K562 (cell line): ENCODE measurements around the gene FHDC1. TPM values are rescaled to one million over a fixed set of nuclear protein-coding genes. Genes with fewer than 3 reads are reported as not detected.
A peak's percentile ranks its signal among the peaks of the same experiment; 100 is the strongest.

Experiments used
- ATAC-seq: fragments of 200-7000 bp; cut with Tn5 transposase; 3 replicates; pipeline ENCODE4 v1.9.1; 2020; ENCODE audit warnings: moderate library complexity
- BruUV-seq: library from RNA; stranded (reverse); fragments of 400-500 nt; replicated peaks from 2 replicates; lab custom pipeline; 2021; lab: Mats Ljungman, UMichigan
- CTCF ChIA-PET: fragments of 300-600 bp; formaldehyde crosslinking; extraction: SDS; loops from one replicate; lab custom pipeline; 2021; ENCODE audit warnings: low intra/inter-chr PET ratio; lab: Yijun Ruan, JAX
- POLR2A ChIA-PET: fragments of 300-600, 350-650 bp; sonication (Branson Sonifier 250); formaldehyde crosslinking; extraction: SDS; loops from one replicate; lab custom pipeline; 2021; ENCODE audit warnings: antibody characterized with exemption, inconsistent platforms; lab: Yijun Ruan, JAX
- DNase-seq, 4 experiments: peaks; one replicate each; pipeline versions ENCODE4 v3.0.0 to v3.0.0-alpha.2; 2011 to 2018; ENCODE audit warnings: low spot score in 3 of 4, mixed read lengths in 3 of 4; ENCODE audit errors: extremely low read depth in 1 of 4
- FAIRE-seq: peaks from 2 replicates; lab custom pipeline; 2011; peaks lifted over from hg19 to GRCh38; lab: Jason Lieb, UNC
- H2AFZ ChIP-seq: 2 replicates; pipeline ENCODE4 v1.6.0; 2011; ENCODE audit warnings: low read depth, low read length, control low read depth, inconsistent platforms
- H3K27ac ChIP-seq: fragments of 200-600 bp; 3 replicates; pipeline ENCODE4 v1.8.0; 2011; ENCODE audit warnings: low read depth, mild to moderate bottlenecking, control low read depth, inconsistent platforms, low read length, moderate library complexity, mixed read lengths; ENCODE audit errors: extremely low read depth
- H3K27me3 ChIP-seq, 2 experiments: fragments of 300-600 bp in 1 of 2; 2 replicates in 1 of 2; 3 replicates in 1 of 2; pipeline versions ENCODE4 v1.6.0 to v1.8.0; 2011; ENCODE audit warnings: inconsistent platforms in 2 of 2, low read length in 2 of 2, mild to moderate bottlenecking in 1 of 2, mixed read lengths in 1 of 2, moderate library complexity in 1 of 2; ENCODE audit not compliant: control insufficient read depth in 2 of 2, insufficient read depth in 2 of 2
- H3K36me3 ChIP-seq: fragments of 300-600 bp; 3 replicates; pipeline ENCODE4 v1.8.0; 2011; ENCODE audit warnings: mild to moderate bottlenecking, low read length, inconsistent platforms; ENCODE audit not compliant: control insufficient read depth, insufficient read depth
- H3K4me1 ChIP-seq, 2 experiments: fragments of 200-600 bp in 1 of 2; replicated peaks in 1 of 2; 2 replicates in 1 of 2; 3 replicates in 1 of 2; pipeline versions ENCODE4 v1.5.1 to v1.8.0; 2011; ENCODE audit warnings: inconsistent platforms in 2 of 2, low read length in 2 of 2, mild to moderate bottlenecking in 1 of 2, mixed read lengths in 1 of 2, moderate library complexity in 1 of 2; ENCODE audit not compliant: control insufficient read depth in 2 of 2, insufficient read depth in 2 of 2
- H3K4me2 ChIP-seq: 2 replicates; pipeline ENCODE4 v1.6.1; 2011; ENCODE audit warnings: low read length, control low read depth, inconsistent platforms, mixed read lengths; ENCODE audit not compliant: insufficient read depth
- H3K4me3 ChIP-seq: fragments of 200-600 bp; sonication (generic), shearing (Covaris generic); 2 replicates; pipeline ENCODE4 v1.5.1; 2016; ENCODE audit warnings: control low read depth, inconsistent platforms
- H3K79me2 ChIP-seq: fragments of 200-600 bp; 3 replicates; pipeline ENCODE4 v1.8.0; 2011; ENCODE audit warnings: low read length, inconsistent platforms; ENCODE audit not compliant: control insufficient read depth, insufficient read depth
- H3K9ac ChIP-seq, 2 experiments: 2 replicates each; pipeline versions ENCODE4 v1.6.0 to v1.6.1; 2011; ENCODE audit warnings: low read depth in 2 of 2, low read length in 2 of 2, control low read depth in 1 of 2, inconsistent platforms in 1 of 2, mild to moderate bottlenecking in 1 of 2, mixed read lengths in 1 of 2; ENCODE audit not compliant: insufficient read depth in 1 of 2
- H3K9me1 ChIP-seq: one replicate; pipeline ENCODE4 v1.6.0; 2011; ENCODE audit warnings: inconsistent platforms, mild to moderate bottlenecking, low read length, moderate library complexity; ENCODE audit not compliant: control insufficient read depth, insufficient read depth
- H3K9me3 ChIP-seq: replicated peaks from 2 replicates; pipeline ENCODE4 v1.5.1; 2011; ENCODE audit warnings: low read depth, low read length, inconsistent platforms; ENCODE audit not compliant: control insufficient read depth, insufficient read depth
- H4K20me1 ChIP-seq: replicated peaks from 2 replicates; pipeline ENCODE4 v1.6.1; 2011; ENCODE audit warnings: low read length, inconsistent platforms, mixed read lengths; ENCODE audit not compliant: control insufficient read depth, insufficient read depth
- HNRNPL ChIP-seq: fragments of 200-400 bp; formaldehyde crosslinking; IDR thresholded peaks from 2 replicates; pipeline ENCODE4 v1.6.1; 2017; ENCODE audit warnings: low read depth, mild to moderate bottlenecking, low read length
- IRF2 ChIP-seq: sonication (generic); formaldehyde crosslinking; IDR thresholded peaks from 2 replicates; pipeline ENCODE4 v1.8.1; 2022; ENCODE audit warnings: mild to moderate bottlenecking, missing genetic modification reagents
- OTX1 ChIP-seq: fragments of 450-650 bp; formaldehyde crosslinking; IDR thresholded peaks from 2 replicates; pipeline ENCODE4 v1.4.0; 2022; ENCODE audit warnings: mild to moderate bottlenecking
- RBM34 ChIP-seq: fragments of 200-400 bp; formaldehyde crosslinking; IDR thresholded peaks from 2 replicates; pipeline ENCODE4 v1.6.1; 2018; ENCODE audit warnings: low read length, borderline replicate concordance; ENCODE audit not compliant: insufficient read depth
- RHOXF2B ChIP-seq: fragments of 250-450 bp; sonication (Bioruptor Pico); conservative IDR thresholded peaks from 2 replicates; pipeline ENCODE4 v1.5.1; 2021
- TAL1 ChIP-seq: fragments of 450-650 bp; IDR thresholded peaks from 2 replicates; pipeline ENCODE4 v1.6.1; 2016; ENCODE audit warnings: mild to moderate bottlenecking
- U2AF2 ChIP-seq: fragments of 200-400 bp; formaldehyde crosslinking; optimal IDR thresholded peaks from 2 replicates; pipeline ENCODE3; 2017; ENCODE audit warnings: low read depth, mild to moderate bottlenecking, low read length
- ZFP1 ChIP-seq: fragments of 450-650 bp; formaldehyde crosslinking; IDR thresholded peaks from 2 replicates; pipeline ENCODE4 v1.4.0; 2020; ENCODE audit warnings: mild to moderate bottlenecking, mixed read lengths
- ZNF507 ChIP-seq: conservative IDR thresholded peaks from 2 replicates; pipeline ENCODE4 v1.6.1; 2017; ENCODE audit warnings: missing genetic modification characterization, missing compliant biosample characterization
- ZNF780A ChIP-seq: fragments of 250-450 bp; sonication (Bioruptor Pico); IDR thresholded peaks from 2 replicates; pipeline ENCODE4 v1.5.0; 2021; ENCODE audit warnings: mild to moderate bottlenecking
- WGBS: fragments of 100-300 bp; shearing (Covaris generic); methylation state at CpG from one replicate; pipeline ENCODE4 v1.1.6; 2016; ENCODE audit warnings: low coverage, mixed read lengths; ENCODE audit not compliant: insufficient coverage; ENCODE audit errors: missing lambda C conversion rate; 5-methylcytosine and 5-hydroxymethylcytosine counted together
- in situ Hi-C: fragments of 300-500 bp; cut with MboI; formaldehyde crosslinking; loops from 4 replicates; pipeline ENCODE4 v1.15.0; 2018; ENCODE audit warnings: inconsistent platforms, mixed read lengths
- intact Hi-C: fragments of 100-400 bp; cut with micrococcal nuclease; formaldehyde crosslinking; loops from 2 replicates; pipeline ENCODE4 v1.14.2; 2022
- polyA plus RNA-seq, 8 experiments: library from polyadenylated mRNA; depleted of rRNA in 4 of 8; stranded (reverse) in 5 of 8; unstranded in 3 of 8; fragments of >200 nt; fragmentation: Nextera tagmentation in 2 of 8; fragmentation: Illumina TruSeq in 1 of 8; extraction: Ambion mirVana in 2 of 8; extraction: Trizol in 1 of 8; gene quantifications; 2 replicates each; pipeline versions ENCODE4 v1.2.1 to v1.2.3, GENCODE V29; 2011 to 2014; ENCODE audit warnings: inconsistent platforms in 1 of 8, missing spikeins in 1 of 8
- total RNA-seq, 7 experiments: library from RNA; depleted of rRNA in 6 of 7; stranded (reverse); fragments of >200 nt in 6 of 7; fragmentation: Illumina TruSeq in 2 of 7; extraction: Trizol in 2 of 7; gene quantifications; 2 replicates each; pipeline versions ENCODE4 v1.2.1 to v1.2.3, GENCODE V29; 2011 to 2021; ENCODE audit warnings: low replicate concordance in 1 of 7
- TF ChIP-seq, protein P1 (sequence below): fragments of 450-650 bp; formaldehyde crosslinking; IDR thresholded peaks from 2 replicates; pipeline ENCODE4 v1.4.0; 2022; ENCODE audit warnings: missing genetic modification characterization
- TF ChIP-seq, protein P2 (sequence below): sonication (generic); formaldehyde crosslinking; IDR thresholded peaks from 2 replicates; pipeline ENCODE4 v1.8.0; 2023; ENCODE audit warnings: mild to moderate bottlenecking, missing genetic modification reagents

The FHDC1 gene
- total and polyA plus RNA-seq, 9 of the 15 experiments (the other 6 are each of a cell fraction or from before 2014, with no cell fraction given), result 0.01 to 0.43 (median 0.07) TPM

DNA sequence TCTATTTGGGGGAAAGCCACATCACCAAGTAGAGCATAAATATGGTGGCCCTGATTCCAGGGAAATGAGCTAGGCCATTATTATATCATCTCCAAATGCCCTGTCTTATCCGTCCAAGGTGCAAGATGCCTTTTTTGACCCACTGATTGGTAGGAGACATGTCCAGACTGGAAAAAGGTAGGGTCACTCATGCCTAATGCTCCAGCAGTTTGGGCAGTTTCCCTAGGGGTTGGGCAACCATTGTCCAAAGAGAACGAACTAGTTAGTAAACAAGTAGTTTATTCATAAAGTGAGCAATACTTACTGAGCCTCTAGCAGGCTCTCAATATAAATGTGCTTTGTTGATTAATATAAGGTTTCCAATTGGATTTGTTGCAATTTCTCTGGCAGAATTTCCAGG, 6.2 kb downstream of the FHDC1 start:
- Histone ChIP-seq H3K4me1 (peaks cover 3 to 6% of the 10 kb centered on the region in 2 experiments; a peak in 4 of 5 replicates), H3K36me3 (no peaks in the 10 kb centered on the region), H3K9me3 (no peaks in the 10 kb centered on the region), H2AFZ (no peak overlapping the region)
- 9% methylated on average over 2 of the region's 2 CpGs for WGBS
- no peak for FAIRE-seq
- CTCF ChIA-PET, result no interaction called here
- TF ChIP-seq ZNF507 (tag) (no peak), HNRNPL (no peak), OTX1 (CRISPR knock-in tag) (no peak), RBM34 (no peak), U2AF2 (no peak)
- TF ChIP-seq, all 486 proteins: peak for 0
- Histone ChIP-seq H3K9ac (no peak overlapping the region), H3K4me2 (no peak overlapping the region), H4K20me1 (peaks cover 11% of the 10 kb centered on the region; the same call in 1 of the 2 replicates), H3K4me3 (no peak overlapping the region), H3K27ac (no peak overlapping the region), H3K9me1 (no peaks in the 10 kb centered on the region), H3K27me3 (peaks cover 12 to 34% of the 10 kb centered on the region in 2 experiments), H3K79me2 (no peaks in the 10 kb centered on the region)
- ATAC-seq (no peak), DNase-seq (no peak)
- no TSS peak for BruUV-seq
- in situ Hi-C loops (no loop called here), intact Hi-C loops (no loop called here)
- POLR2A ChIA-PET, result no interaction called here

DNA sequence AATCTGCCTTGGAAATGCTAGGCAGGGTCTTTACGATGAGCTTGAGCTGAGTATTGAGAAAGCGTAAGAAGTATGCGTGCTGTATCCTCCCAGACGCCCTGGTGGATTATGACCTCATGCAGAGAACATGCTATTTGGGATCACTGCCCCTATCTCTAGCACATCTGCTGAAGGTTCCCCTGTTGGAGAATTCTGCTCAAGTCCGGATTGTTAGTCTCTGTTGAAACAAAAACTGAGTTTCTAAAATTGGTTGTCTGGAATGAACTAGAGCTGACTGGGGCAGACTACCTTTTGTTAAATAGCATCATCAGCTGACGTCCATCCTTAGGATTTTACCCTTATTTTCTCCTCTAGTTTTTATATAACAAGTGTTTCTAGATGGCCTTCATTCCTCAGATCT, 7.5 kb downstream of the FHDC1 start:
- WGBS, result 21% methylated on average over 6 of the region's 6 CpGs
- no peak overlapping the region for H2AFZ ChIP-seq
- H3K27ac ChIP-seq, result no peak overlapping the region
- CTCF ChIA-PET, result no interaction called here
- no peak overlapping the region for H3K4me3 ChIP-seq
- H3K27me3 ChIP-seq, result peaks cover 11 to 21% of the 10 kb centered on the region in 2 experiments
- no TSS peak for BruUV-seq
- POLR2A ChIA-PET, result interaction anchor here (1.0 kb wide), 1 partner anchor 25 kb away, joined by 3 read pairs; no protein-coding TSS in a partner anchor
- no peaks in the 10 kb centered on the region for H3K79me2 ChIP-seq
- H4K20me1 ChIP-seq, result peaks cover 8% of the 10 kb centered on the region; the same call in 1 of the 2 replicates
- FAIRE-seq (no peak), DNase-seq (no peak), ATAC-seq (0 out of 3 replicates have a peak, but pooled peaks have one; percentile 32)
- in situ Hi-C loops, result no loop called here
- no peaks in the 10 kb centered on the region for H3K9me3 ChIP-seq
- H3K4me2 ChIP-seq, result no peak overlapping the region
- H3K9me1 ChIP-seq, result no peaks in the 10 kb centered on the region
- peaks cover 0 to 3% of the 10 kb centered on the region in 2 experiments; a peak in 2 of 5 replicates for H3K4me1 ChIP-seq
- H3K36me3 ChIP-seq, result no peaks in the 10 kb centered on the region
- H3K9ac ChIP-seq, result no peak overlapping the region
- intact Hi-C loops, result no loop called here
- TF ChIP-seq, protein P1, sequence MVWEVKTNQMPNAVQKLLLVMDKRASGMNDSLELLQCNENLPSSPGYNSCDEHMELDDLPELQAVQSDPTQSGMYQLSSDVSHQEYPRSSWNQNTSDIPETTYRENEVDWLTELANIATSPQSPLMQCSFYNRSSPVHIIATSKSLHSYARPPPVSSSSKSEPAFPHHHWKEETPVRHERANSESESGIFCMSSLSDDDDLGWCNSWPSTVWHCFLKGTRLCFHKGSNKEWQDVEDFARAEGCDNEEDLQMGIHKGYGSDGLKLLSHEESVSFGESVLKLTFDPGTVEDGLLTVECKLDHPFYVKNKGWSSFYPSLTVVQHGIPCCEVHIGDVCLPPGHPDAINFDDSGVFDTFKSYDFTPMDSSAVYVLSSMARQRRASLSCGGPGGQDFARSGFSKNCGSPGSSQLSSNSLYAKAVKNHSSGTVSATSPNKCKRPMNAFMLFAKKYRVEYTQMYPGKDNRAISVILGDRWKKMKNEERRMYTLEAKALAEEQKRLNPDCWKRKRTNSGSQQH (CRISPR knock-in tag), result no peak
- TF ChIP-seq TAL1 (no peak), IRF2 (no peak), RHOXF2B (no peak), ZNF780A (CRISPR knock-in tag) (no peak), ZFP1 (CRISPR knock-in tag) (no peak)
- TF ChIP-seq, protein P2, sequence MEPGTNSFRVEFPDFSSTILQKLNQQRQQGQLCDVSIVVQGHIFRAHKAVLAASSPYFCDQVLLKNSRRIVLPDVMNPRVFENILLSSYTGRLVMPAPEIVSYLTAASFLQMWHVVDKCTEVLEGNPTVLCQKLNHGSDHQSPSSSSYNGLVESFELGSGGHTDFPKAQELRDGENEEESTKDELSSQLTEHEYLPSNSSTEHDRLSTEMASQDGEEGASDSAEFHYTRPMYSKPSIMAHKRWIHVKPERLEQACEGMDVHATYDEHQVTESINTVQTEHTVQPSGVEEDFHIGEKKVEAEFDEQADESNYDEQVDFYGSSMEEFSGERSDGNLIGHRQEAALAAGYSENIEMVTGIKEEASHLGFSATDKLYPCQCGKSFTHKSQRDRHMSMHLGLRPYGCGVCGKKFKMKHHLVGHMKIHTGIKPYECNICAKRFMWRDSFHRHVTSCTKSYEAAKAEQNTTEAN (CRISPR knock-in tag), result no peak
